HCT116 (cell line): ENCODE results near the gene RGS12.

Source experiments
- EZH2 ChIP-seq: fragments of 200-600 bp; sonication (generic); IDR thresholded peaks from 2 replicates; pipeline ENCODE4 v1.6.1; 2017; ENCODE audit warnings: antibody characterized with exemption, mixed run types
- POLR2AphosphoS5 ChIP-seq: IDR thresholded peaks from 2 replicates; pipeline ENCODE4 v1.6.1; 2011; ENCODE audit warnings: mild to moderate bottlenecking, low read depth, low read length, moderate library complexity
- SRF ChIP-seq: IDR thresholded peaks from 2 replicates; pipeline ENCODE4 v1.6.1; 2012; ENCODE audit warnings: low read depth
- TCF7L2 ChIP-seq: IDR thresholded peaks from 2 replicates; pipeline ENCODE4 v1.7.0; 2011; ENCODE audit warnings: borderline replicate concordance, inconsistent platforms; ENCODE audit not compliant: insufficient read depth, insufficient read length; ENCODE audit errors: extremely low read depth
- ZFX ChIP-seq: fragments of 450-650 bp; IDR thresholded peaks from 2 replicates; pipeline ENCODE4 v1.6.1; 2017
- TF ChIP-seq, protein P1 (sequence below), 3 experiments: fragments of 200-600 bp in 1 of 3; sonication (generic) in 1 of 3; IDR thresholded peaks in 2 of 3; conservative IDR thresholded peaks in 1 of 3; 2 replicates each; pipeline ENCODE4 v1.5.1; 2012 to 2017; ENCODE audit warnings: low read depth in 2 of 3, low read length in 2 of 3, antibody characterized with exemption in 1 of 3, borderline replicate concordance in 1 of 3, control low read depth in 1 of 3, mild to moderate bottlenecking in 1 of 3, mixed read lengths in 1 of 3, mixed run types in 1 of 3, moderate library complexity in 1 of 3; ENCODE audit not compliant: insufficient read depth in 1 of 3

GRCh38 chr4:3271131-3271530 is 21.7 kb upstream of the RGS12 start:
- TF ChIP-seq, protein P1, sequence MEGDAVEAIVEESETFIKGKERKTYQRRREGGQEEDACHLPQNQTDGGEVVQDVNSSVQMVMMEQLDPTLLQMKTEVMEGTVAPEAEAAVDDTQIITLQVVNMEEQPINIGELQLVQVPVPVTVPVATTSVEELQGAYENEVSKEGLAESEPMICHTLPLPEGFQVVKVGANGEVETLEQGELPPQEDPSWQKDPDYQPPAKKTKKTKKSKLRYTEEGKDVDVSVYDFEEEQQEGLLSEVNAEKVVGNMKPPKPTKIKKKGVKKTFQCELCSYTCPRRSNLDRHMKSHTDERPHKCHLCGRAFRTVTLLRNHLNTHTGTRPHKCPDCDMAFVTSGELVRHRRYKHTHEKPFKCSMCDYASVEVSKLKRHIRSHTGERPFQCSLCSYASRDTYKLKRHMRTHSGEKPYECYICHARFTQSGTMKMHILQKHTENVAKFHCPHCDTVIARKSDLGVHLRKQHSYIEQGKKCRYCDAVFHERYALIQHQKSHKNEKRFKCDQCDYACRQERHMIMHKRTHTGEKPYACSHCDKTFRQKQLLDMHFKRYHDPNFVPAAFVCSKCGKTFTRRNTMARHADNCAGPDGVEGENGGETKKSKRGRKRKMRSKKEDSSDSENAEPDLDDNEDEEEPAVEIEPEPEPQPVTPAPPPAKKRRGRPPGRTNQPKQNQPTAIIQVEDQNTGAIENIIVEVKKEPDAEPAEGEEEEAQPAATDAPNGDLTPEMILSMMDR (IDR thresholded peaks at IDR 0.05 in 2 of 3, conservative IDR thresholded peaks at IDR 0.05 in 1 of 3; ENCODE audit: borderline replicate concordance in 1 of 3, insufficient read depth in 1 of 3, low read depth in 2 of 3, low read length in 2 of 3) = no peak
- TF ChIP-seq EZH2 = no peak
- TF ChIP-seq TCF7L2 = no peak
- no peak for TF ChIP-seq POLR2AphosphoS5
- no peak for TF ChIP-seq ZFX
- TF ChIP-seq SRF = no peak
